Activated CD4-positive, CD25-positive, alpha-beta regulatory T cell treated with anti-CD3 and anti-CD28 coated beads, Interleukin-2, amount 50 U/mL, for 24 hours (primary cell): ENCODE measurements around the gene CDH23.

Experiments used
- ATAC-seq, 2 donors: fragments of 150-1000 bp; cut with Tn5 transposase; one replicate each; pipeline ENCODE4 v1.10.0; 2021; ENCODE audit warnings: mild to moderate bottlenecking in 1 of 2, moderate library complexity in 1 of 2

CDH23 gene

GRCh38 chr10:71392791-71393781, 3.6 kb upstream of the CDH23 start:
- no peak for ATAC-seq

- no peak for ATAC-seq
Observed at GRCh38 chr10:71393841-71394475, 2.8 kb upstream of the CDH23 start.

- ATAC-seq: no peak
Observed at GRCh38 chr10:71394926-71395562, 1.7 kb upstream of the CDH23 start.

GRCh38 chr10:71395621-71396020, 1.1 kb upstream of the CDH23 start:
- ATAC-seq: no peak

GRCh38 chr10:71396084-71396710, 523 bp upstream of the CDH23 start:
- peak; percentile 51 to 56 for ATAC-seq

GRCh38 chr10:71397296-71398212, 834 bp downstream of the CDH23 start:
- ATAC-seq: no peak

GRCh38 chr10:71398976-71399375, 2.3 kb downstream of the CDH23 start:
- ATAC-seq: no peak

- no peak for ATAC-seq
Observed at GRCh38 chr10:71399946-71400345, 3.2 kb downstream of the CDH23 start.

GRCh38 chr10:71401056-71401455, 4.3 kb downstream of the CDH23 start:
- no peak for ATAC-seq

GRCh38 chr10:71402005-71402404, 5.3 kb downstream of the CDH23 start:
- ATAC-seq: no peak

GRCh38 chr10:71404503-71405295, 8.0 kb downstream of the CDH23 start:
- ATAC-seq: no peak

- no peak for ATAC-seq
Observed at GRCh38 chr10:71406878-71407277, 10.2 kb downstream of the CDH23 start.

GRCh38 chr10:71408436-71409225, 11.9 kb downstream of the CDH23 start:
- ATAC-seq: no peak

GRCh38 chr10:71409516-71410104, 12.9 kb downstream of the CDH23 start:
- ATAC-seq: no peak

- ATAC-seq: no peak
Observed at GRCh38 chr10:71413581-71413980, 16.9 kb downstream of the CDH23 start.

GRCh38 chr10:71414359-71414758, 17.6 kb downstream of the CDH23 start:
- ATAC-seq: no peak

- no peak for ATAC-seq
Observed at GRCh38 chr10:71419002-71419540, 22.4 kb downstream of the CDH23 start.

GRCh38 chr10:71419750-71420149, 23.0 kb downstream of the CDH23 start:
- no peak for ATAC-seq

GRCh38 chr10:71421075-71421434, 24.3 kb downstream of the CDH23 start:
- no peak for ATAC-seq

GRCh38 chr10:71423250-71423649, 26.5 kb downstream of the CDH23 start:
- no peak for ATAC-seq
